ENCODE results near the gene EFCAB9.

GRCh38 chr5:172149073-172149472 is 44.9 kb upstream of the EFCAB9 start:
- TF ChIP-seq CTCF (IDR thresholded peaks at IDR 0.05): no peak
- TF ChIP-seq POLR2A (IDR thresholded peaks at IDR 0.05): no peak
